Muscle layer of colon (tissue), 2 donors: ENCODE results near the gene LYPD1.

Experiments
- H3K27ac ChIP-seq: one replicate; pipeline ENCODE4 v1.7.0; 2013; ENCODE audit warnings: low read depth, mild to moderate bottlenecking, low read length, moderate library complexity
- H3K27me3 ChIP-seq, 2 donors: one replicate each; pipeline ENCODE4 v1.7.0; 2013; ENCODE audit warnings: low read length in 2 of 2, mild to moderate bottlenecking in 2 of 2; ENCODE audit not compliant: insufficient read depth in 2 of 2, control insufficient read depth in 1 of 2
- H3K36me3 ChIP-seq: one replicate; pipeline ENCODE4 v1.7.0; 2013; ENCODE audit warnings: mild to moderate bottlenecking, low read length; ENCODE audit not compliant: insufficient read depth
- H3K4me1 ChIP-seq: one replicate; pipeline ENCODE4 v1.7.0; 2013; ENCODE audit warnings: mild to moderate bottlenecking, low read length; ENCODE audit not compliant: insufficient read depth
- H3K4me3 ChIP-seq, 2 donors: one replicate each; pipeline ENCODE4 v1.7.0; 2013; ENCODE audit warnings: low read length in 2 of 2, low read depth in 1 of 2, mild to moderate bottlenecking in 1 of 2, moderate library complexity in 1 of 2
- H3K9ac ChIP-seq: one replicate; pipeline ENCODE4 v1.7.0; 2013; ENCODE audit warnings: low read length
- H3K9me3 ChIP-seq: one replicate; pipeline ENCODE4 v1.7.0; 2013; ENCODE audit warnings: mild to moderate bottlenecking, low read length
- donor health status: abdominal sarcoma.
- donor health status: Adenocarcinoma of cecum.

The LYPD1 gene

GRCh38 chr2:132667706-132668105 lies 2.3 kb downstream of the LYPD1 start:
- H3K27me3 ChIP-seq, result peaks cover 9 to 32% of the 10 kb centered on the region in 2 donors
- H3K9me3 ChIP-seq, result no peaks in the 10 kb centered on the region
- H3K36me3 ChIP-seq, result no peaks in the 10 kb centered on the region
- H3K9ac ChIP-seq, result no peak overlapping the region
- H3K4me1 ChIP-seq, result peaks cover 8% of the 10 kb centered on the region
- no peak overlapping the region for H3K4me3 ChIP-seq
- H3K27ac ChIP-seq, result no peak overlapping the region

GRCh38 chr2:132665401-132666140 lies 4.4 kb downstream of the LYPD1 start:
- Histone ChIP-seq H3K4me1 (peaks cover 8% of the 10 kb centered on the region), H3K27me3 (peaks cover 9 to 25% of the 10 kb centered on the region in 2 donors), H3K4me3 (no peak overlapping the region), H3K9me3 (no peaks in the 10 kb centered on the region), H3K27ac (no peak overlapping the region), H3K36me3 (no peaks in the 10 kb centered on the region), H3K9ac (no peak overlapping the region)

GRCh38 chr2:132664096-132664495 lies 5.9 kb downstream of the LYPD1 start:
- Histone ChIP-seq H3K9ac (no peak overlapping the region), H3K4me3 (no peak overlapping the region), H3K9me3 (no peaks in the 10 kb centered on the region), H3K27me3 (peaks cover 5 to 10% of the 10 kb centered on the region in 2 donors), H3K27ac (no peak overlapping the region), H3K4me1 (peaks cover under 1% of the 10 kb centered on the region), H3K36me3 (no peaks in the 10 kb centered on the region)

- H3K9me3 ChIP-seq, result no peaks in the 10 kb centered on the region
- H3K36me3 ChIP-seq, result no peaks in the 10 kb centered on the region
- H3K9ac ChIP-seq, result no peak overlapping the region
- H3K27ac ChIP-seq, result no peak overlapping the region
- no peak overlapping the region for H3K4me3 ChIP-seq
- no peaks in the 10 kb centered on the region for H3K27me3 ChIP-seq
- no peaks in the 10 kb centered on the region for H3K4me1 ChIP-seq
Measured at GRCh38 chr2:132662732-132663131, 7.3 kb downstream of the LYPD1 start.

- Histone ChIP-seq H3K4me1 (no peaks in the 10 kb centered on the region), H3K36me3 (no peaks in the 10 kb centered on the region), H3K4me3 (no peak overlapping the region), H3K9ac (no peak overlapping the region), H3K9me3 (no peaks in the 10 kb centered on the region), H3K27me3 (no peaks in the 10 kb centered on the region), H3K27ac (no peak overlapping the region)
Measured at GRCh38 chr2:132659331-132659730, 10.7 kb downstream of the LYPD1 start.

GRCh38 chr2:132656266-132656975 lies 13.6 kb downstream of the LYPD1 start:
- H3K9ac ChIP-seq, result no peak overlapping the region
- H3K27ac ChIP-seq, result no peak overlapping the region
- H3K9me3 ChIP-seq, result no peaks in the 10 kb centered on the region
- no peaks in the 10 kb centered on the region for H3K4me1 ChIP-seq
- H3K4me3 ChIP-seq, result no peak overlapping the region
- no peaks in the 10 kb centered on the region for H3K36me3 ChIP-seq
- H3K27me3 ChIP-seq, result no peaks in the 10 kb centered on the region

GRCh38 chr2:132654968-132655367 lies 15.0 kb downstream of the LYPD1 start:
- Histone ChIP-seq H3K27me3 (no peaks in the 10 kb centered on the region), H3K4me3 (no peak overlapping the region), H3K9me3 (no peaks in the 10 kb centered on the region), H3K36me3 (no peaks in the 10 kb centered on the region), H3K4me1 (no peaks in the 10 kb centered on the region), H3K9ac (no peak overlapping the region), H3K27ac (no peak overlapping the region)

- Histone ChIP-seq H3K4me3 (no peak overlapping the region), H3K9ac (no peak overlapping the region), H3K4me1 (no peaks in the 10 kb centered on the region), H3K9me3 (no peaks in the 10 kb centered on the region), H3K27ac (no peak overlapping the region), H3K27me3 (no peaks in the 10 kb centered on the region), H3K36me3 (no peaks in the 10 kb centered on the region)
Measured at GRCh38 chr2:132654335-132654734, 15.7 kb downstream of the LYPD1 start.

- no peak overlapping the region for H3K27ac ChIP-seq
- no peak overlapping the region for H3K9ac ChIP-seq
- H3K4me3 ChIP-seq, result no peak overlapping the region
- no peaks in the 10 kb centered on the region for H3K4me1 ChIP-seq
- H3K9me3 ChIP-seq, result no peaks in the 10 kb centered on the region
- H3K27me3 ChIP-seq, result no peaks in the 10 kb centered on the region
- no peaks in the 10 kb centered on the region for H3K36me3 ChIP-seq
Measured at GRCh38 chr2:132652474-132652873, 17.5 kb downstream of the LYPD1 start.

GRCh38 chr2:132651115-132652045 lies 18.6 kb downstream of the LYPD1 start:
- no peak overlapping the region for H3K9ac ChIP-seq
- no peaks in the 10 kb centered on the region for H3K4me1 ChIP-seq
- H3K36me3 ChIP-seq, result no peaks in the 10 kb centered on the region
- H3K4me3 ChIP-seq, result no peak overlapping the region
- no peak overlapping the region for H3K27ac ChIP-seq
- no peaks in the 10 kb centered on the region for H3K9me3 ChIP-seq
- no peaks in the 10 kb centered on the region for H3K27me3 ChIP-seq

GRCh38 chr2:132646540-132647108 lies 23.4 kb downstream of the LYPD1 start:
- no peaks in the 10 kb centered on the region for H3K4me1 ChIP-seq
- H3K9me3 ChIP-seq, result no peaks in the 10 kb centered on the region
- H3K27me3 ChIP-seq, result no peaks in the 10 kb centered on the region
- no peak overlapping the region for H3K4me3 ChIP-seq
- H3K27ac ChIP-seq, result no peak overlapping the region
- H3K36me3 ChIP-seq, result no peaks in the 10 kb centered on the region
- H3K9ac ChIP-seq, result no peak overlapping the region
